SU-DHL-6 (cell line): Measurements from ENCODE around the gene FBLN7.

Source experiments
- EZH2phosphoT487 ChIP-seq: fragments of 200-600 bp; sonication (generic), shearing (Covaris generic); conservative IDR thresholded peaks from 2 replicates; pipeline ENCODE4 v1.6.1; 2018; ENCODE audit warnings: mild to moderate bottlenecking, antibody characterized with exemption, low read length, moderate library complexity, mixed read lengths
- TF ChIP-seq, protein P1 (sequence below): fragments of 200-600 bp; sonication (generic); IDR thresholded peaks from one replicate; pipeline ENCODE4 v1.5.1; 2017; ENCODE audit warnings: antibody characterized with exemption, mild to moderate bottlenecking, low read length, moderate library complexity; ENCODE audit not compliant: insufficient read depth, poor library complexity, severe bottlenecking

DNA sequence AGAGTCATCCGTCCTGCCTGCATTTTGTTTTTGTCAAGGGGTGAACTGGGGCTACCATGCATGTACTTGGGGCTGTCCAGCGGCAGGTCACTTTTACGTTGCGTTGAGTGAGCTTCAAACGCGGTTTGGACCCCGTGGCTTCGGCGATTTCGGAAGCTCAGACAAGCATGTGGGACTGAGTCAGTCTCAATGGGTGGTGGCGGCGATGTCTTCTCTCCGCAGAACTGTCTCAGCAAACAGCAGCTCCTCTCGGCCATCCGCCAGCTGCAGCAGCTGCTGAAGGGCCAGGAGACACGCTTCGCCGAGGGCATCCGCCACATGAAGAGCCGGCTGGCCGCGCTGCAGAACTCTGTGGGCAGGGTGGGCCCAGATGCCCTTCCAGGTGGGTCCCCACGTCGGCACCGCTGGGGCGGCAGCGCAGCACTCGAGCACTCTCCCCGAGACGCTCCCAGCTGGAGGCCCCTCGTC is 21.3 kb downstream of the FBLN7 start:
- TF ChIP-seq, protein P1, sequence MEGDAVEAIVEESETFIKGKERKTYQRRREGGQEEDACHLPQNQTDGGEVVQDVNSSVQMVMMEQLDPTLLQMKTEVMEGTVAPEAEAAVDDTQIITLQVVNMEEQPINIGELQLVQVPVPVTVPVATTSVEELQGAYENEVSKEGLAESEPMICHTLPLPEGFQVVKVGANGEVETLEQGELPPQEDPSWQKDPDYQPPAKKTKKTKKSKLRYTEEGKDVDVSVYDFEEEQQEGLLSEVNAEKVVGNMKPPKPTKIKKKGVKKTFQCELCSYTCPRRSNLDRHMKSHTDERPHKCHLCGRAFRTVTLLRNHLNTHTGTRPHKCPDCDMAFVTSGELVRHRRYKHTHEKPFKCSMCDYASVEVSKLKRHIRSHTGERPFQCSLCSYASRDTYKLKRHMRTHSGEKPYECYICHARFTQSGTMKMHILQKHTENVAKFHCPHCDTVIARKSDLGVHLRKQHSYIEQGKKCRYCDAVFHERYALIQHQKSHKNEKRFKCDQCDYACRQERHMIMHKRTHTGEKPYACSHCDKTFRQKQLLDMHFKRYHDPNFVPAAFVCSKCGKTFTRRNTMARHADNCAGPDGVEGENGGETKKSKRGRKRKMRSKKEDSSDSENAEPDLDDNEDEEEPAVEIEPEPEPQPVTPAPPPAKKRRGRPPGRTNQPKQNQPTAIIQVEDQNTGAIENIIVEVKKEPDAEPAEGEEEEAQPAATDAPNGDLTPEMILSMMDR: no peak
- no peak for TF ChIP-seq EZH2phosphoT487
